IMR-90 (cell line): Measurements from ENCODE around the gene FCRLB.

Source experiments
- BHLHE40 ChIP-seq: fragments of 150-350 bp; IDR thresholded peaks from 2 replicates; pipeline ENCODE4 v1.6.1; 2016; ENCODE audit warnings: mild to moderate bottlenecking, low read depth, low read length
- CEBPB ChIP-seq: IDR thresholded peaks from 2 replicates; pipeline ENCODE4 v1.6.1; 2012; ENCODE audit warnings: low read depth, low read length, improper control_type of control experiment
- CHD1 ChIP-seq: IDR thresholded peaks from 2 replicates; pipeline ENCODE4 v1.6.1; 2012; ENCODE audit warnings: low read depth, low read length, improper control_type of control experiment
- CTCF ChIP-seq: conservative IDR thresholded peaks from 2 replicates; pipeline ENCODE4 v1.5.1; 2012; ENCODE audit warnings: mild to moderate bottlenecking, low read depth, low read length, improper control_type of control experiment
- ELK1 ChIP-seq: fragments of 150-350 bp; IDR thresholded peaks from 2 replicates; pipeline ENCODE4 v1.6.1; 2016; ENCODE audit warnings: low read depth, mild to moderate bottlenecking, low read length, moderate library complexity, borderline replicate concordance
- FOS ChIP-seq: fragments of 150-350 bp; IDR thresholded peaks from 2 replicates; pipeline ENCODE4 v1.6.1; 2016; ENCODE audit warnings: low read depth, low read length
- MAFK ChIP-seq: IDR thresholded peaks from 2 replicates; pipeline ENCODE4 v1.6.1; 2012; ENCODE audit warnings: low read depth, low read length, improper control_type of control experiment
- MXI1 ChIP-seq: IDR thresholded peaks from 2 replicates; pipeline ENCODE4 v1.6.1; 2012; ENCODE audit warnings: low read depth, mild to moderate bottlenecking, low read length, moderate library complexity, borderline replicate concordance
- POLR2A ChIP-seq: IDR thresholded peaks from 2 replicates; pipeline ENCODE4 v1.6.1; 2012; ENCODE audit warnings: mild to moderate bottlenecking, low read depth, low read length
- RAD21 ChIP-seq: IDR thresholded peaks from 2 replicates; pipeline ENCODE4 v1.6.1; 2012; ENCODE audit warnings: low read length, improper control_type of control experiment
- RCOR1 ChIP-seq: IDR thresholded peaks from 2 replicates; pipeline ENCODE4 v1.6.1; 2012; ENCODE audit warnings: mild to moderate bottlenecking, low read length, improper control_type of control experiment; ENCODE audit not compliant: insufficient replicate concordance
- SMC3 ChIP-seq: fragments of 150-350 bp; IDR thresholded peaks from 2 replicates; pipeline ENCODE4 v1.6.1; 2016; ENCODE audit warnings: low read depth, mild to moderate bottlenecking, antibody characterized with exemption, low read length, moderate library complexity
- USF2 ChIP-seq: fragments of 150-350 bp; IDR thresholded peaks from 2 replicates; pipeline ENCODE4 v1.6.1; 2017; ENCODE audit warnings: mild to moderate bottlenecking, antibody characterized with exemption, low read length, low read depth

- TF ChIP-seq CTCF (no peak), POLR2A (no peak), CEBPB (no peak), FOS (no peak), SMC3 (no peak), BHLHE40 (no peak), RAD21 (no peak), USF2 (no peak), CHD1 (no peak), MXI1 (no peak), ELK1 (no peak), MAFK (no peak), RCOR1 (no peak)
Observed at GRCh38 chr1:161676958-161677689, 44.2 kb upstream of the FCRLB start.
